ENCODE results near the gene CHCHD3. TPM values are rescaled to one million over a fixed set of nuclear protein-coding genes. Genes with fewer than 3 reads are reported as not detected.
"Not testable (repeated sequence)": the region's sequence is repeated elsewhere in the genome, so short reads cannot be mapped to it uniquely, and the experiment has no call there.

Gene CHCHD3
- total RNA-seq, 1 donor from 2014 or later, result 38.5 TPM

GRCh38 chr7:132969520-132969919, 112.4 kb downstream of the CHCHD3 start:
- intact Hi-C loops (cut with DNase I), result no loop called here
- Histone ChIP-seq H3K27me3 (ENCODE audit: low read depth) (no peaks in the 10 kb centered on the region), H3K9me3 (no peaks in the 10 kb centered on the region), H3K27ac (no peak overlapping the region), H3K4me3 (no peak overlapping the region), H3K4me1 (peaks cover 4% of the 10 kb centered on the region), H3K36me3 (peaks cover 14% of the 10 kb centered on the region)
- no peak for TF ChIP-seq CTCF (IDR thresholded peaks at IDR 0.05)
- DNase-seq, result no peak
- ATAC-seq, result no peak

- DNase-seq; H3K36me3 ChIP-seq; intact Hi-C loops (cut with DNase I); H3K27ac ChIP-seq; ATAC-seq; H3K9me3 ChIP-seq; H3K27me3 ChIP-seq (ENCODE audit: low read depth); H3K4me3 ChIP-seq; H3K4me1 ChIP-seq: not testable (repeated sequence)
Measured at GRCh38 chr7:132967470-132967848, 114.4 kb downstream of the CHCHD3 start.

GRCh38 chr7:132966754-132967469, 115.0 kb downstream of the CHCHD3 start:
- TF ChIP-seq CTCF (IDR thresholded peaks at IDR 0.05), result no peak
- no peak for DNase-seq
- H3K27me3 ChIP-seq (ENCODE audit: low read depth), result no peaks in the 10 kb centered on the region
- intact Hi-C loops (cut with DNase I), result no loop called here
- H3K9me3 ChIP-seq, result no peaks in the 10 kb centered on the region
- ATAC-seq, result no peak
- peaks cover 4% of the 10 kb centered on the region for H3K4me1 ChIP-seq
- no peak overlapping the region for H3K27ac ChIP-seq
- H3K36me3 ChIP-seq, result no peaks in the 10 kb centered on the region
- H3K4me3 ChIP-seq, result no peak overlapping the region

GRCh38 chr7:132965951-132966350, 115.9 kb downstream of the CHCHD3 start:
- no peaks in the 10 kb centered on the region for H3K27me3 ChIP-seq (ENCODE audit: low read depth)
- H3K27ac ChIP-seq, result no peak overlapping the region
- TF ChIP-seq CTCF (IDR thresholded peaks at IDR 0.05), result no peak
- DNase-seq (no peak), ATAC-seq (no peak)
- intact Hi-C loops (cut with DNase I), result no loop called here
- no peaks in the 10 kb centered on the region for H3K36me3 ChIP-seq
- H3K4me1 ChIP-seq, result peaks cover 4% of the 10 kb centered on the region
- H3K9me3 ChIP-seq, result no peaks in the 10 kb centered on the region
- H3K4me3 ChIP-seq, result no peak overlapping the region

- DNase-seq (no peak), ATAC-seq (no peak)
- H3K4me3 ChIP-seq, result no peak overlapping the region
- H3K36me3 ChIP-seq, result no peaks in the 10 kb centered on the region
- H3K9me3 ChIP-seq, result no peaks in the 10 kb centered on the region
- H3K4me1 ChIP-seq, result peaks cover 4% of the 10 kb centered on the region
- no peak overlapping the region for H3K27ac ChIP-seq
- no peaks in the 10 kb centered on the region for H3K27me3 ChIP-seq (ENCODE audit: low read depth)
- intact Hi-C loops (cut with DNase I), result no loop called here
- no peak for TF ChIP-seq CTCF (IDR thresholded peaks at IDR 0.05)
Measured at GRCh38 chr7:132964876-132965275, 117.0 kb downstream of the CHCHD3 start.

- ATAC-seq (no peak), DNase-seq (no peak)
- intact Hi-C loops (cut with DNase I), result no loop called here
- no peaks in the 10 kb centered on the region for H3K36me3 ChIP-seq
- no peaks in the 10 kb centered on the region for H3K27me3 ChIP-seq (ENCODE audit: low read depth)
- no peak overlapping the region for H3K4me3 ChIP-seq
- TF ChIP-seq CTCF (IDR thresholded peaks at IDR 0.05), result no peak
- H3K27ac ChIP-seq, result no peak overlapping the region
- H3K4me1 ChIP-seq, result no peaks in the 10 kb centered on the region
- H3K9me3 ChIP-seq, result no peaks in the 10 kb centered on the region
Measured at GRCh38 chr7:132959891-132960290, 122.0 kb downstream of the CHCHD3 start.

Measured in lower lobe of right lung (tissue), 2 donors.